ENCODE results near the gene CLIC6. TPM values are rescaled to one million over a fixed set of nuclear protein-coding genes. Genes with fewer than 3 reads are reported as not detected.

CLIC6 gene
- total RNA-seq, 1 donor from 2014 or later: 6.2 TPM

GRCh38 chr21:34762786-34763185 is 94.0 kb downstream of the CLIC6 start:
- intact Hi-C loops (cut with DNase I): no loop called here
- TF ChIP-seq CTCF (IDR thresholded peaks at IDR 0.05): no peak
- DNase-seq (ENCODE audit: low spot score in 2 of 2): peak in 1 of 2 donors; percentile 4
- Histone ChIP-seq H3K36me3 (no peaks in the 10 kb centered on the region), H3K4me1 (no peaks in the 10 kb centered on the region), H3K27ac (no peak overlapping the region), H3K9me3 (no peaks in the 10 kb centered on the region), H3K4me3 (no peak overlapping the region), H3K27me3 (no peaks in the 10 kb centered on the region)

DNA sequence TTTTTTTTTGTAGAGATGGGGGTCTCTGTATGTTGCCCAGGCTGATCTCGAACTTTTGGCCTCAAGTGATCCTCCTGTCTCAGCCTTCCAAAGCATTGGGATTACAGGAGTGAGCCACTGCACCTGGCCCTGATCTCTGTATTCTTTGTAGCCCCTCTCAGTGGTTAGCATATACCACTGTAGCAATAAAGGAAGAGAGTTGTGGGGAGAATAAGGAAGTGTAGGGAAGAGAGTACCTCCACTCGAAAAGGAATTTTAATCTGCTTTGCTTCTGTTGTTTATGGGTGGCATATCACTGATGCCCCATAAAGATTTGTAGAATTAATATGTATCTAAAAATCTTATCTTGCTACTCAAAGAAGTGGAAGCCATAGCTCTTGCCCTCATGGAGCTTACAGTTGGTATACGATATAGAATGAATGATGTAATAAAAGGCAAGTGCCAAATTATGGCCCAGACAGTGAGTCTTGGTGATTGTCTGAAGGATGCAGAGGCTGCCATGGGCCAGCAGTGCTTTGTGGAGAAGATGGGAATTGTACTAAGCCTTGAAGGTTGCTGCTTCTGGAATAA is 96.0 kb downstream of the CLIC6 start:
- H3K4me3 ChIP-seq: no peak overlapping the region
- DNase-seq (ENCODE audit: low spot score in 2 of 2): peak in 1 of 2 donors; percentile 4
- H3K9me3 ChIP-seq: no peaks in the 10 kb centered on the region
- no peaks in the 10 kb centered on the region for H3K36me3 ChIP-seq
- H3K27me3 ChIP-seq: no peaks in the 10 kb centered on the region
- no peaks in the 10 kb centered on the region for H3K4me1 ChIP-seq
- intact Hi-C loops (cut with DNase I): no loop called here
- no peak for TF ChIP-seq CTCF (IDR thresholded peaks at IDR 0.05)
- H3K27ac ChIP-seq: no peak overlapping the region

GRCh38 chr21:34765619-34766018 is 96.8 kb downstream of the CLIC6 start:
- Histone ChIP-seq H3K4me1 (no peaks in the 10 kb centered on the region), H3K27ac (no peak overlapping the region), H3K36me3 (no peaks in the 10 kb centered on the region), H3K4me3 (no peak overlapping the region), H3K27me3 (no peaks in the 10 kb centered on the region), H3K9me3 (no peaks in the 10 kb centered on the region)
- no peak for TF ChIP-seq CTCF (IDR thresholded peaks at IDR 0.05)
- DNase-seq (ENCODE audit: low spot score in 2 of 2): peak in 1 of 2 donors; percentile 4
- intact Hi-C loops (cut with DNase I): no loop called here

DNA sequence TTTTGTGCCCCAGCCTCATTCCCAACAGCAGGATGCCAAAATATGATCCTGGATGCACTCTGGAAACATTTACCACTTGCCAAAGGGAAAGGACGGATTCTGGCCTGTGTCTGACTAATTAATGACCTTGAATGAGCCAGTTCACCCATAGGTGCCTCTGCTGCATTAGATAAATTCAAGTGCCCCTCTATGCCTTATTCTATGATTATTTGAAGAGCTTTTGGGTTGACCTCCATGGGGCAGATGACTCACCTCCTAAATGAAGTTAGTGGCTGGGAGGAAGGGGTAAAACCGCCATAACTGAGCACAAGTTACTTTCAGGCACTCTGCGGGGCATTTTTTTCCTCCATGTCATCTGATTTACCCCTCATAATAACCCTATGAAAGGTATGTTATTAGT is 98.1 kb downstream of the CLIC6 start:
- no peaks in the 10 kb centered on the region for H3K27me3 ChIP-seq
- no peaks in the 10 kb centered on the region for H3K9me3 ChIP-seq
- H3K36me3 ChIP-seq: no peaks in the 10 kb centered on the region
- no peaks in the 10 kb centered on the region for H3K4me1 ChIP-seq
- intact Hi-C loops (cut with DNase I): no loop called here
- no peak overlapping the region for H3K27ac ChIP-seq
- DNase-seq (ENCODE audit: low spot score in 2 of 2): peak in 1 of 2 donors; percentile 11
- no peak overlapping the region for H3K4me3 ChIP-seq
- TF ChIP-seq CTCF (IDR thresholded peaks at IDR 0.05): no peak

Other genes starting within 250 kb of the CLIC6 start
- not detected for gene SMIM34, start 245.0 kb upstream of the CLIC6 start, total RNA-seq
- gene KCNE1, start 156.8 kb upstream of the CLIC6 start, total RNA-seq: 5.7 TPM
- gene RCAN1, start 53.9 kb upstream of the CLIC6 start, total RNA-seq: 12.5 TPM

All from ascending aorta (tissue), 2 donors.